ENCODE results near the gene CYP4A22. TPM values are rescaled to one million over a fixed set of nuclear protein-coding genes. Genes with fewer than 3 reads are reported as not detected.
"Not testable (repeated sequence)": the region's sequence is repeated elsewhere in the genome, so short reads cannot be mapped to it uniquely, and the experiment has no call there.

The CYP4A22 gene
- total and polyA plus RNA-seq, 2 experiments from 2014 or later: not detected

GRCh38 chr1:47143654-47144053 is 6.4 kb downstream of the CYP4A22 start:
- TF ChIP-seq CTCF (conservative IDR thresholded peaks at IDR 0.05; ENCODE audit: low read depth in 2 of 2): peak; percentile 47 to 73
- H3K4me3 Mint-ChIP-seq; H3F3A ChIP-seq (replicated peaks; ENCODE audit: low read depth); H3K27me3 ChIP-seq (ENCODE audit: insufficient read depth); H3K79me2 ChIP-seq (replicated peaks; ENCODE audit: insufficient read depth); H3K9me3 Mint-ChIP-seq; H3K4me1 Mint-ChIP-seq; H3K36me3 ChIP-seq (ENCODE audit: insufficient read depth); H3K4me1 ChIP-seq (ENCODE audit: insufficient read depth); H3K27ac Mint-ChIP-seq; H2AFZ ChIP-seq; H3K9me2 ChIP-seq (ENCODE audit: insufficient read depth); H3K4me2 ChIP-seq; H3K27ac ChIP-seq (ENCODE audit: low read depth); H4K20me1 ChIP-seq (replicated peaks; ENCODE audit: insufficient read depth); H3K36me3 Mint-ChIP-seq (ENCODE audit: low read depth); H3K4me3 ChIP-seq: not testable (repeated sequence)
- peaks cover 11% of the 10 kb centered on the region for H3K27me3 Mint-ChIP-seq (ENCODE audit: insufficient read depth, low read depth, poor library complexity)
- peak; percentile 94 for ATAC-seq
- DNase-seq (ENCODE audit: low spot score): peak; percentile 64

GRCh38 chr1:47146495-47146894 is 9.3 kb downstream of the CYP4A22 start:
- H3K9me3 Mint-ChIP-seq; DNase-seq (ENCODE audit: low spot score); H3K9me2 ChIP-seq (ENCODE audit: insufficient read depth); H2AFZ ChIP-seq; H3K4me3 ChIP-seq; H3K4me2 ChIP-seq; H3K79me2 ChIP-seq (replicated peaks; ENCODE audit: insufficient read depth); H3K27ac Mint-ChIP-seq; H3K4me1 Mint-ChIP-seq; H3K4me1 ChIP-seq (ENCODE audit: insufficient read depth); H4K20me1 ChIP-seq (replicated peaks; ENCODE audit: insufficient read depth); H3K27me3 ChIP-seq (ENCODE audit: insufficient read depth); H3K27ac ChIP-seq (ENCODE audit: low read depth); H3K4me3 Mint-ChIP-seq; H3F3A ChIP-seq (replicated peaks; ENCODE audit: low read depth); H3K36me3 Mint-ChIP-seq (ENCODE audit: low read depth); ATAC-seq; H3K36me3 ChIP-seq (ENCODE audit: insufficient read depth): not testable (repeated sequence)
- H3K27me3 Mint-ChIP-seq (ENCODE audit: insufficient read depth, low read depth, poor library complexity): peaks cover 17% of the 10 kb centered on the region

GRCh38 chr1:47147047-47147785 is 10.0 kb downstream of the CYP4A22 start:
- Mint-ChIP-seq H3K9me3 (no peaks in the 10 kb centered on the region), H3K4me3 (no peak overlapping the region), H3K4me1 (peaks cover 6% of the 10 kb centered on the region; the same call in 2 of the 3 replicates), H3K27ac (no peak overlapping the region), H3K27me3 (ENCODE audit: insufficient read depth, low read depth, poor library complexity) (peaks cover 17% of the 10 kb centered on the region), H3K36me3 (ENCODE audit: low read depth) (no peaks in the 10 kb centered on the region; the same call in 2 of the 3 replicates)
- ATAC-seq (peak; percentile 25; the same call in 1 of the 3 replicates), DNase-seq (ENCODE audit: low spot score) (peak; percentile 3)
- Histone ChIP-seq H3K27ac (ENCODE audit: low read depth) (no peak overlapping the region), H4K20me1 (replicated peaks; ENCODE audit: insufficient read depth) (no peaks in the 10 kb centered on the region), H3K4me3 (no peak overlapping the region), H3K36me3 (ENCODE audit: insufficient read depth) (no peaks in the 10 kb centered on the region), H3K4me2 (no peak overlapping the region), H3F3A (replicated peaks; ENCODE audit: low read depth) (no peaks in the 10 kb centered on the region), H3K9me2 (ENCODE audit: insufficient read depth) (no peaks in the 10 kb centered on the region), H3K27me3 (ENCODE audit: insufficient read depth) (no peaks in the 10 kb centered on the region), H3K4me1 (ENCODE audit: insufficient read depth) (no peaks in the 10 kb centered on the region), H2AFZ (no peak overlapping the region), H3K79me2 (replicated peaks; ENCODE audit: insufficient read depth) (no peaks in the 10 kb centered on the region)
- TF ChIP-seq CTCF (conservative IDR thresholded peaks at IDR 0.05; ENCODE audit: low read depth in 2 of 2): peak in 1 of 2 experiments; percentile 13; a peak in 1 of 4 replicates
- no peak for TF ChIP-seq ZNF462 (CRISPR knock-in tag; IDR thresholded peaks at IDR 0.05)
